Small intestine (tissue), 7 donors: ENCODE data around the gene DNLZ. TPM values are rescaled to one million over a fixed set of nuclear protein-coding genes. Genes with fewer than 3 reads are reported as not detected.

Source experiments
- DNase-seq, 2 donors: peaks; one replicate each; pipeline versions ENCODE4 v3.0.0 to v3.0.0-alpha.2; 2013
- FAIRE-seq: peaks from 2 replicates; lab custom pipeline; 2012; peaks lifted over from hg19 to GRCh38; lab: Jason Lieb, UNC
- H3K27ac ChIP-seq, 3 donors: one replicate each; pipeline ENCODE4 v1.5.1; 2013; ENCODE audit warnings: low read length in 2 of 3, mild to moderate bottlenecking in 2 of 3, control low read depth in 1 of 3, inconsistent platforms in 1 of 3, low read depth in 1 of 3, moderate library complexity in 1 of 3
- H3K27me3 ChIP-seq, 3 donors: one replicate each; pipeline ENCODE4 v1.6.1; 2013; ENCODE audit warnings: low read length in 3 of 3, inconsistent platforms in 1 of 3; ENCODE audit not compliant: control insufficient read depth in 3 of 3, insufficient read depth in 3 of 3
- H3K36me3 ChIP-seq, 3 donors: one replicate each; pipeline ENCODE4 v1.6.1; 2013; ENCODE audit warnings: low read length in 3 of 3, inconsistent platforms in 1 of 3, low read depth in 1 of 3, mild to moderate bottlenecking in 1 of 3, moderate library complexity in 1 of 3; ENCODE audit not compliant: control insufficient read depth in 3 of 3, insufficient read depth in 2 of 3
- H3K4me1 ChIP-seq, 3 donors: one replicate each; pipeline ENCODE4 v1.6.1; 2013; ENCODE audit warnings: low read length in 2 of 3, inconsistent platforms in 1 of 3, low read depth in 1 of 3, mild to moderate bottlenecking in 1 of 3, moderate library complexity in 1 of 3; ENCODE audit not compliant: control insufficient read depth in 3 of 3, insufficient read depth in 2 of 3
- H3K4me3 ChIP-seq, 3 donors: one replicate each; pipeline ENCODE4 v1.5.1; 2013; ENCODE audit warnings: low read length in 3 of 3, control low read depth in 1 of 3, inconsistent platforms in 1 of 3, low read depth in 1 of 3, mild to moderate bottlenecking in 1 of 3, moderate library complexity in 1 of 3
- H3K9me3 ChIP-seq, 2 donors: one replicate each; pipeline ENCODE4 v1.6.1; 2013; ENCODE audit warnings: low read depth in 1 of 2, low read length in 1 of 2; ENCODE audit not compliant: control insufficient read depth in 2 of 2, insufficient read depth in 1 of 2
- WGBS, 3 donors: extraction: QIAGEN DNeasy Blood & Tissue Kit; methylation state at CpG; one replicate each; pipeline ENCODE4 v1.1.7; 2013; 5-methylcytosine and 5-hydroxymethylcytosine counted together
- polyA plus RNA-seq, 4 donors: library from polyadenylated mRNA; stranded (reverse) in 3 of 4; unstranded in 1 of 4; fragments of 200-250 nt in 3 of 4; fragments of 120-200 nt in 1 of 4; gene quantifications; one replicate each; pipeline versions ENCODE4 v1.2.1 to v1.2.3, GENCODE V29; 2013
- donor health status: healthy with polysubstance abuse.
- donor health status: control.
- donor health status: control.
- donor health status: Bipolar disorder and iron deficiency.
- donor health status: healthy.

Gene DNLZ
- polyA plus RNA-seq, 4 donors = 8.5 to 16.1 (median 11.0) TPM

DNA sequence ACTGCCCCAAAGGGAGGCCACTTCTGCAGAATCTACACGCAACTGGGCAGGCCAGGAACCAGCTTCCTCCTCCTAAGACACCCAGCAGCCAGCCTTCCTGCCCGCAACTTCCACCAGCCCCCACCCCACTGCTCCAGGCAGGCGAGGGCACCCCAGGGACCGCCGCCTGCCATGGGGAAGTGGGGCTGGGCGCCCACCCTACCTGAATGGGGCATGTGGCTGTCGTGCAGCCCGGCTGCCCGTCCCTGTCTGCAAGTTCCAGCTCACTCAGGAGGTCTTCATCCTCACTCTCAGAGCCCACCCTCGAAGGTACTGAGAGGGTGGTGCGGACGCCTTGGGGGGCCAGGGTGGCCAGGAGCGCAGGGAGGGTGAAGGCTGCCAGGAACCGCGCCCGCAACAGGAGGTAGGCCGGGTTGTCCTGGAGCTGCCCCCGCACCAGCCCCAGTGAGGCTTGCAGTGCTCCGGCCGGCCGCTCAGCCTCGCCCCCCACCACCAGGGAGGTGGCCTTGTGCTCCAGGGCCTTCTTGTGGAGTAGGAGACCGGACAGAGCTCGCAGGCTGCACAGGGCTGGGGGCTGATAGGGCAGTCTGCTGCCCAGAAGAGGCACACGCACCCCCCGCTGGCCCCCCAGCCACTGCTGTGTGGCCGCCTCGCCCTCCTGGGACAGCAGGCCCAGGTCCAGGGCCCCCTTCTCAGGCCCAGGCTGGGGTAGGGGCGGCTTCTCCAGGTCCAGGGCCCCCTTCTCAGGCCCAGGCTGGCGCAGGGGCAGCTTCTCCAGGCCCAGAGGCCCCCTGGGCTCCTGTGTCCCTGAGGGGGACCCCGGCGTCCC lies 14.0 kb upstream of the DNLZ start:
- Histone ChIP-seq H3K4me3 (no peak overlapping the region), H3K4me1 (peaks cover 0 to 25% (median 0%) of the 10 kb centered on the region in 3 donors), H3K36me3 (peaks cover 0 to 91% (median 7%) of the 10 kb centered on the region in 3 donors), H3K27ac (peak overlapping the region in 1 of 3 donors; percentile 45), H3K9me3 (no peaks in the 10 kb centered on the region), H3K27me3 (no peaks in the 10 kb centered on the region)
- FAIRE-seq (no peak), DNase-seq (no peak)
- 88% methylated on average over 29 to 32 of the region's 32 CpGs for WGBS, 3 donors

DNA sequence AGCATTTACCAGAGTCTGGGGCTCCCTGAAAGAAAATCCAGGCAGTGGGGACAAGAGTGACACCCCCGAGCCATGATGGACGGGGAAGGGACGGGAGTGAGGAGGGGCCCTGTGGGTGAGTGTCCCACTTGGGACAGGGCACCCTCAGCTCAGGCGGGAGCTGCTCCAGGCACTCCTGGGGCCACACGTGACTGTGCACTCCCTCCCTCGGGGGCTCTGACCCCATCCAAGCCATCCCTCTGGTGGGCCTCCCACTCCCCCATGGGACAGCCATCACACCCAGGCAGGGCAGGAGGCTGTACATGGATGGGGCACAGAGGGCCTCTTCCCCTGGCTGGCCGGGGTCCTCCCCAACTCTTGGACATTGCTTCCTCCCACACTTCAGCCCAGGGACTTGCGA lies 12.9 kb upstream of the DNLZ start:
- Histone ChIP-seq H3K36me3 (peaks cover 0 to 80% (median 7%) of the 10 kb centered on the region in 3 donors), H3K4me3 (no peak overlapping the region), H3K4me1 (peaks cover 0 to 30% (median 2%) of the 10 kb centered on the region in 3 donors), H3K9me3 (no peaks in the 10 kb centered on the region), H3K27me3 (no peaks in the 10 kb centered on the region), H3K27ac (no peak overlapping the region)
- FAIRE-seq (no peak), DNase-seq (no peak)
- 80 to 83% (median 81%) methylated on average over 8 of the region's 8 CpGs for WGBS, 3 donors

DNA sequence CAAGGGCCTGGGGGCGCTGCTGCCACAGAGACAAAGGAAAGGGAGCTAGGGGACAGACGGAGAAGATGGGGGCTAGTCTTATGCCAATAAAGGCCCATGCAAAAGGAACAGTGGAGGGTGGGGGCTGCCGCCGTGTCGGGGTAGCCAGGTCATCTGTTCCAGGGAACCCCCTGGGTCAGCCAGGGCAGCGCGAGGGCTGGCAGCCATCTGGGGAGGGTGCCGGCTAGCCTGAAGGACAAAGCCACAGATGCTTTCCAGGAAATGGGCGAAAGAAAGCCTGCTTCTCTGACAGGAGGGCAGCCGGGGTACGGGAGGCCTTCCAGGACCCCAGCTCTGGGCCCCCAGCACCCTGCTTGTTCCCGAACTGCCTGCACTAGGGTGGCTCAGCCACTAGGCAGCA lies 11.6 kb upstream of the DNLZ start:
- Histone ChIP-seq H3K4me3 (no peak overlapping the region), H3K27me3 (no peaks in the 10 kb centered on the region), H3K4me1 (peaks cover 0 to 30% (median 2%) of the 10 kb centered on the region in 3 donors), H3K27ac (no peak overlapping the region), H3K36me3 (peaks cover 0 to 67% (median 0%) of the 10 kb centered on the region in 3 donors), H3K9me3 (no peaks in the 10 kb centered on the region)
- no peak for DNase-seq
- no peak for FAIRE-seq
- 89 to 96% (median 93%) methylated on average over 11 to 12 of the region's 12 CpGs for WGBS, 3 donors

DNA sequence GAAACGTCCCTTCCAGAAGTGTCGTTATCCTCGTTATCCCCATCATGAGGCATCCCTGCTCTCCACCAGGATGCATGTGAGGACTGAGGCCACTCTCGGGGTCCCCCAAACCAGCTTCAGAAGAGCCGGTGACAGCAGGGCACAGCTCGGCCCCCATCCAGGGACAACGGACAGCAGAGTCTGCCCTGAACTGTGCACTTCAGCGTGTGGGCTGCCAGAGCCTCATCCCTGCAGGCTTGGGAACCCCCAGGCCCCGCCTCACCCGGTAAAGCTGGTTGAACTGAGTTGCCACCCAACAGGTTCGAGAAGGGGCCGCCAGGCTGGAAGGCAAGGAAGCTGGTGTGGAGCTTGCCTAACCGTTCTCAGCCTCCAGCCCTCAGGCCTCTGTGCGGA lies 10.6 kb upstream of the DNLZ start:
- FAIRE-seq (no peak), DNase-seq (no peak)
- Histone ChIP-seq H3K27me3 (no peaks in the 10 kb centered on the region), H3K4me3 (no peak overlapping the region), H3K27ac (no peak overlapping the region), H3K9me3 (no peaks in the 10 kb centered on the region), H3K4me1 (peaks cover 0 to 30% (median 2%) of the 10 kb centered on the region in 3 donors), H3K36me3 (peaks cover 0 to 60% (median 0%) of the 10 kb centered on the region in 3 donors)
- WGBS, 3 donors = 77 to 88% (median 87%) methylated on average over 13 to 14 of the region's 14 CpGs

DNA sequence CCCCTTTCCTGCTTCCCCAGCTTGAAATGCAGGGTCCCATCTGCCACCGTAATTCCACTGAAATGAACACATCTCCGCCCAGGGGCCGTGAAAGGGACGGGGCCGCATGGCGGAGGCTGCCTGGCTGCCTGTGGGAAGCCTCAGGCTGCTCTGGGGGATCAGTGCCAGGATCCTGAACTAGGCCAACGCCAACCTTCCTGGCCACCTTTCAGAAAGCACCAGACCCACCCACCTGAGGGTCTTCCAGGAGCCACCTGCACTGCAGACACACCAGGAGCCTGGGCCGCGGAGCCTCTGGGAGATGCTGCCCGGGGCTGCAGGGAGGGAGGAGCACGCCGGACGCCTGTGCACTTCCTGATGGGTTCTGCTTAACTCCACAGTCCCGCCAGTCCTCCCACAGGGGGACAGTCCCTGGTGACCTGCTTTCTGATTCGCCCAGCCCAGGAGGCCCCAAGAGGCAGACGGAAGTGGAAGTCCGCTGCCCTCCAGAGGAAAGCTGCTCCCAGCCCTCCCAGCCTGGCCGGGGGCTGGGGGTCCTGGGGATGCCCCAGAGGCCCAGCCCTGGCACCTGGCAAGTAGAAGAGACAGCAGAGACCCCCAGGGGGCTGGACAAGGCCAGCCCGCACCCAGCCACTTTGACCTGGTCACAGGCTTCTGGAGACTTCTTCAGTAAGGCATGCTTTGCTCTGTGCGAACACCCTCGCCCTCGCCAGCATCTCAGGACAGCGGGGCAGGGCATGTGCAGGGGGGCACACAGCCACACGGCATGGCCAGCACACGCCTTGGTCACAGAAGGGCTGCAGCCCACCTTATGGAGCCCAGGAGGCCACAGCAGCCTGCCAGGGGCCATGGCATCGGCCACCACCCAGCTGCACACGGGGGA lies 10.0 kb upstream of the DNLZ start, which contains the start of gene CARD9:
Gene CARD9 (minus strand): TSS at position 370 of the 883 bp plus-strand sequence. CDS start 1,591 bp downstream, outside the sequence.
- Histone ChIP-seq H3K36me3 (peaks cover 0 to 53% (median 0%) of the 10 kb centered on the region in 3 donors), H3K4me1 (peaks cover 0 to 27% (median 2%) of the 10 kb centered on the region in 3 donors), H3K4me3 (peak within 1 kb of the TSS in 1 of 3 donors; percentile 7), H3K27ac (no peak within 1 kb of the TSS), H3K27me3 (no peaks in the 10 kb centered on the region), H3K9me3 (no peaks in the 10 kb centered on the region)
- FAIRE-seq (no peak), DNase-seq (no peak)
- 58 to 70% (median 67%) methylated on average over 23 to 27 of the region's 27 CpGs for WGBS, 3 donors

DNA sequence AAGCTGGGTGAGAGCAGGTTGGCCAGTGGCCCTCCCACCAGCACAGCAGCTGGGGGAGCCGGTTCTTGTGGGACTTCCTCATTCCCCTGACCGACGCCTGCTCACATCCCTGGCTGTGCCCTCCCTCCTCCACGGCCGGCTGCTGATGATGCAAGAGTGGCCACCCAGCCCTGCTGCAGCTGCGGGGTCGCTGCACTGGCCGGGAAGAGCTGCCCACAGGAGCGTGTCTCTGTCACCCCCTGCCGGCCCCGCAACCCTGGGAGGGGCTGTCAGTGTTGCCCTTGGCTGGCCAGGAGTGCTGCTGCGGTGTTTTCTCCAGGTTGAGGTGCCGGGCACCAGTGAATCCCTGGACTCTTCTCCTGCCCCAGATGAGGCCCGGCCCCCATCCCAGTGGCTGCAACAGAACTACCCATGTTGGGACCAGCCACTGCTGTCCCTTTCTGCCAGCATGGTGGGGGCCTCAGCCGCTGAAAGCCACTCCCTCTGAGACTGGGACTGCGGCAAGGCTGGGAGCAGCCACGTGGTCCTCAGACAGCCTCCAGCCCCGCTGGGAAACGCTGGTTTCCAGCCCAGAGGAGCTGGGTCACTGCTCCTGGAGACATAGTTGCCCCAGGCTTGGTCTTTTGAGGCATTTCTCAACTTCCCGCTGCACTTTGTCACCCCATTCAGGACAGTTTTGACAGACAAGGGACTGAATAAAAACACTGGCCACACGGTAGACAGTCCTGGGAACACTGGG lies 9.2 kb upstream of the DNLZ start:
- Histone ChIP-seq H3K4me3 (peak overlapping the region in 1 of 3 donors; percentile 7), H3K27me3 (no peaks in the 10 kb centered on the region), H3K36me3 (peaks cover 0 to 45% (median 0%) of the 10 kb centered on the region in 3 donors), H3K27ac (no peak overlapping the region), H3K9me3 (no peaks in the 10 kb centered on the region), H3K4me1 (peaks cover 0 to 19% (median 2%) of the 10 kb centered on the region in 3 donors)
- FAIRE-seq (no peak), DNase-seq (peak in 1 of 2 donors; percentile 56)
- WGBS, 3 donors = 16 to 22% (median 16%) methylated on average over 21 of the region's 21 CpGs

DNA sequence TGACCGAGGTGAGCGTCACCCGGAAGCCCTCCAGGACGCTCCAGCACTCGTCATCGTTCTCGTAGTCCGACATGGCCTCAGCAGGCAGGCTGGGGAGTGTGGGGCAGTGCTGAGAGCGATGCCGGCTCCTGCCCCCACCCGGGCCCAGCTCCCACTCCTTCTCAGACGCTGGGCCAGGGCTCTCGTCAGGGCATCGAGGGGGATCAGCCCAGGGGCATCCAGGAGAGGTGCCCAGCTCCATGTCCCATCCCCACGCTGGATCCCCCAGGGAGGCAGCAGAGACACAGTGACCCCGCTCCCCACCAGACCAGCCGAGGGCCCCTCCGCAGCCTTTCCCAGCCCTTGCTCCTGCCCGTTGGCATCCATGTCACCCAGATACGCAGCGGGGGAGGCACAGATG lies 8.5 kb upstream of the DNLZ start:
- 89 to 91% (median 90%) methylated on average over 21 of the region's 21 CpGs for WGBS, 3 donors
- Histone ChIP-seq H3K27me3 (no peaks in the 10 kb centered on the region), H3K9me3 (no peaks in the 10 kb centered on the region), H3K27ac (no peak overlapping the region), H3K4me1 (peaks cover 0 to 14% (median 2%) of the 10 kb centered on the region in 3 donors), H3K36me3 (peaks cover 0 to 38% (median 0%) of the 10 kb centered on the region in 3 donors), H3K4me3 (no peak overlapping the region)
- FAIRE-seq (no peak), DNase-seq (no peak)
